Mesothelial cell of epicardium (in vitro differentiated cells): ENCODE measurements around the gene LRRC1. TPM values are rescaled to one million over a fixed set of nuclear protein-coding genes. Genes with fewer than 3 reads are reported as not detected.

Experiments
- DNase-seq, 2 experiments: peaks; one replicate each; pipeline ENCODE4 v3.0.0; 2021; ENCODE audit warnings: low spot score in 2 of 2; ENCODE audit not compliant: unreplicated experiment in 2 of 2
- H3K27ac Mint-ChIP-seq: 2 replicates; pipeline ENCODE4 v1.8.0; 2021; ENCODE audit warnings: mixed read lengths
- H3K27me3 Mint-ChIP-seq: 2 replicates; pipeline ENCODE4 v1.8.0; 2021; ENCODE audit warnings: low read depth, mixed read lengths
- H3K36me3 Mint-ChIP-seq: 2 replicates; pipeline ENCODE4 v1.8.0; 2021; ENCODE audit warnings: mixed read lengths
- H3K4me1 Mint-ChIP-seq: 2 replicates; pipeline ENCODE4 v1.8.0; 2021; ENCODE audit warnings: mixed read lengths
- H3K4me3 Mint-ChIP-seq: 2 replicates; pipeline ENCODE4 v1.8.0; 2021; ENCODE audit warnings: mild to moderate bottlenecking, moderate library complexity, mixed read lengths
- H3K9me3 Mint-ChIP-seq: 2 replicates; pipeline ENCODE4 v1.8.0; 2021; ENCODE audit warnings: mixed read lengths
- CTCF ChIP-seq: fragments of 200-600 bp; sonication (generic); IDR thresholded peaks from one replicate; pipeline ENCODE4 v1.5.0; 2021; ENCODE audit warnings: antibody characterized with exemption; ENCODE audit not compliant: unreplicated experiment
- total RNA-seq: library from RNA; stranded (reverse); gene quantifications from 3 replicates; pipeline ENCODE4 v1.2.1, GENCODE V29; 2021

The LRRC1 gene
- total RNA-seq, 1 donor from 2014 or later, result 30.4 TPM

- Mint-ChIP-seq H3K27me3 (no peaks in the 10 kb centered on the region), H3K27ac (no peak overlapping the region), H3K36me3 (peaks cover 10% of the 10 kb centered on the region), H3K4me1 (peaks cover 3% of the 10 kb centered on the region), H3K4me3 (no peak overlapping the region), H3K9me3 (peaks cover 9% of the 10 kb centered on the region)
- no peak for TF ChIP-seq CTCF
- no peak for DNase-seq
Measured at GRCh38 chr6:53752856-53753255, 41.9 kb upstream of the LRRC1 start.

GRCh38 chr6:53754330-53754729, 40.5 kb upstream of the LRRC1 start:
- Mint-ChIP-seq H3K36me3 (peaks cover 4% of the 10 kb centered on the region), H3K27ac (no peak overlapping the region), H3K4me3 (no peak overlapping the region), H3K27me3 (no peaks in the 10 kb centered on the region), H3K9me3 (no peaks in the 10 kb centered on the region), H3K4me1 (peaks cover 6% of the 10 kb centered on the region)
- no peak for TF ChIP-seq CTCF
- DNase-seq, result no peak

- DNase-seq, result no peak
- Mint-ChIP-seq H3K9me3 (no peaks in the 10 kb centered on the region), H3K27me3 (no peaks in the 10 kb centered on the region), H3K4me3 (no peak overlapping the region), H3K36me3 (peaks cover 4% of the 10 kb centered on the region), H3K4me1 (peaks cover 4% of the 10 kb centered on the region), H3K27ac (no peak overlapping the region)
- no peak for TF ChIP-seq CTCF
Measured at GRCh38 chr6:53756396-53756795, 38.4 kb upstream of the LRRC1 start.

GRCh38 chr6:53758496-53758895, 36.3 kb upstream of the LRRC1 start:
- peaks cover 10% of the 10 kb centered on the region for H3K9me3 Mint-ChIP-seq
- H3K4me1 Mint-ChIP-seq, result peaks cover 4% of the 10 kb centered on the region
- no peak for TF ChIP-seq CTCF
- H3K4me3 Mint-ChIP-seq, result no peak overlapping the region
- H3K36me3 Mint-ChIP-seq, result peaks cover 7% of the 10 kb centered on the region
- H3K27ac Mint-ChIP-seq, result peak overlapping the region; percentile 8
- DNase-seq, result no peak
- no peaks in the 10 kb centered on the region for H3K27me3 Mint-ChIP-seq

- Mint-ChIP-seq H3K9me3 (peaks cover 21% of the 10 kb centered on the region), H3K27ac (no peak overlapping the region), H3K36me3 (peaks cover 26% of the 10 kb centered on the region), H3K27me3 (no peaks in the 10 kb centered on the region), H3K4me1 (peaks cover 4% of the 10 kb centered on the region), H3K4me3 (no peak overlapping the region)
- DNase-seq, result no peak
- TF ChIP-seq CTCF, result no peak
Measured at GRCh38 chr6:53761036-53761435, 33.8 kb upstream of the LRRC1 start.

- H3K9me3 Mint-ChIP-seq, result peaks cover 21% of the 10 kb centered on the region
- no peak for DNase-seq
- no peak overlapping the region for H3K4me3 Mint-ChIP-seq
- TF ChIP-seq CTCF, result no peak
- H3K27ac Mint-ChIP-seq, result peak overlapping the region; percentile 11
- H3K36me3 Mint-ChIP-seq, result peaks cover 31% of the 10 kb centered on the region
- no peaks in the 10 kb centered on the region for H3K4me1 Mint-ChIP-seq
- no peaks in the 10 kb centered on the region for H3K27me3 Mint-ChIP-seq
Measured at GRCh38 chr6:53765270-53765669, 29.5 kb upstream of the LRRC1 start.
